AG08395 (cell line): ENCODE measurements around the gene PTCSC3.

ENCODE experiments used
- DNase-seq: peaks from one replicate; pipeline ENCODE4 v3.0.0; 2012; ENCODE audit warnings: mixed read lengths, low spot score

Gene PTCSC3

GRCh38 chr14:36176524-36176923 lies at the start of gene PTCSC3:
TSS of gene PTCSC3 (minus strand) at chr14:36176722.
- DNase-seq, result no peak

GRCh38 chr14:36226164-36226563 lies 49.6 kb upstream of the PTCSC3 start:
- DNase-seq, result no peak

- DNase-seq, result no peak
Observed at GRCh38 chr14:36224176-36224575, 47.7 kb upstream of the PTCSC3 start.

DNA sequence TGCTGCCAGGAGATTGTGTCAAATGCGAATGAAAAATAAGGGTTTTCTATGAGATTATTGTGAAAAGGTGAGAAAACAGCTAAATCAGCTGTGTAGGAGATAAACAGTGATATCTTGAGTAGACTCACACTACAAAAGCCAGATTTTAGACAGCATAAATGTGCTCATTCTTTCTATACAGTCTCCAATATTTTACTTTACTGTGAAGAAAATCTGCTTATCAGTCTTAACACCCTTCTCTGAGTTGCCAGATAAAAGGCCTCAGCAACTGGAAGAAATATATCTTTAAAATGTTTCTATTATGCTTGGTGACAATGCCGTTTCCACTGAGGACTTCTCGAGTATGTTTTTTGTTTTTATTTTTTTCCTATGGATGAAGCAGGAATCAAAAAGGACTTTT lies 47.0 kb upstream of the PTCSC3 start:
- DNase-seq, result no peak

GRCh38 chr14:36222952-36223468 lies 46.5 kb upstream of the PTCSC3 start:
- no peak for DNase-seq

DNA sequence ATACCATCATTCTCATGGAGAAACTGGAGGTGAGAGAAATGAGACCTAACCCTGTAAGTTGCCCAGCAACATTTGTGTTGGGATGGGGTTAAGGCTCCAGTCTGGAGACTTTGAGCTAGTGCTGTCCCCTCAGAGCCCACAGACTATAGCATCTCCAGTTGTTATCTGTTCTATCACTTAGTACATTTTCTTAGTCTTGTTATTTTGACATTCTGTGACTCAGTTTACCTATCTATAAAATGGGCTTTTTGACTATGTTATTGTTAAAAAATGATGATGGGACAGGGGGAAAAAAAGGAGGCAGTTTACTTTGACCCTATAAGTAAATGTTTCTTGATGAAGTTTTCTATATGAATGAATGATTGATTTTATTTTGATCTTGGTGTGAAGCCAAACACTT lies 45.8 kb upstream of the PTCSC3 start:
- no peak for DNase-seq

DNA sequence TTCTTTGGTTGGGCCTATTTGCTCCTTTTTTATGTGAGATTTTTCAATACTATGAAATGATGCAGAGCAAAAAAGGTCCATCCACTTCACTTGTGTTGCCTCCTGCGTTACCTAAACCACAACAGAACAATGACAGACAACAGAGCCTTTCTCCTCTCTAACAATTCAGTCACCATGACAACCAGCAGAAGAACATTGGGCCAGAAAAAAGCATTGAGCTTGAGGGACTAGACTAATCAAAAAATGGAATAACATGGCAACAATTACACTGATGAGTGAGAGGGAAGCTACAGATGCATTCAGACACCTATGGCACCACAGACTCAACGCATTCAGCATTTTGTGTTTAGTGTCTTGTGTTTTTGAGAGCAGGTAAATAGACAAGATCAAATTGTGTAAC lies 44.6 kb upstream of the PTCSC3 start:
- DNase-seq, result no peak

- no peak for DNase-seq
Observed at GRCh38 chr14:36217732-36218131, 41.2 kb upstream of the PTCSC3 start.

DNA sequence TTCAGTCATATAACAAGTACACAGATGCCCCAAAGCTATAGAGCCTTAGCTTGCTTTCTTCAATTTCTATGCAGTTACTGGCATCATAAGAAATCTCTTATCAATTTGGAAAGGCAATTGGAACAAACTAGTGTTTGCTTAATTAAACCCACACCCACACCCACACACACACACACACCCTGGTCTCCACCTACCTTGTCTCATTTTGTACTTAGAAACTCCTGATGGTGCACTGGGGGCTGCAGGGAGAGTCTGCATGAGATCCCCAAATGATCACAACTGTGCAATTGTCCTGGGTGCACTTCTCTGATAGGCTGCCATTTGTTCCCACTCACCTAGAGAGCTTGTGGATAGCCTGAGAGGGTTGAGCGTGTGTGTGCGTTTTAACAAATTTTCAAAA lies 40.5 kb upstream of the PTCSC3 start:
- no peak for DNase-seq

- DNase-seq, result no peak
Observed at GRCh38 chr14:36215217-36215598, 38.7 kb upstream of the PTCSC3 start.

- DNase-seq, result no peak
Observed at GRCh38 chr14:36214476-36215216, 38.1 kb upstream of the PTCSC3 start.

GRCh38 chr14:36212987-36213386 lies 36.5 kb upstream of the PTCSC3 start:
- DNase-seq, result no peak

DNA sequence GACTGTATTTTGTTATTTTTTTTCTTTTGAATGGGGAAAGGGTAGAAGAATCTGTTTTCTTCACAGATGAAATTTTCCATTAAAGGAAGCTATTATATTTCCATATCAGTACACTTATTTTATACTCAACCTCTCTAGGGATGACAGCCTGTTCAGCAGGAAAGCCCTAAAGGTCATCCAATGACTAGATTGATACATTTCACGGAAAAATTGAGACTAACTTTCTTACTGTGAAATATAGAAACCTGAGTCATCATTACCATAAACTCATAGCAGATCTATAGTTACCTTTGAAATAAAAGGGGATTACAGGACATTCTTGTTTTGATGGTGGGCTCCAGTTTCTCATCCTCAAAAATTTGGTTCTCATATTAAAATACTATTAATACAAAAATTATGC lies 36.1 kb upstream of the PTCSC3 start:
- DNase-seq, result no peak

- DNase-seq, result no peak
Observed at GRCh38 chr14:36208690-36209278, 32.3 kb upstream of the PTCSC3 start.

DNA sequence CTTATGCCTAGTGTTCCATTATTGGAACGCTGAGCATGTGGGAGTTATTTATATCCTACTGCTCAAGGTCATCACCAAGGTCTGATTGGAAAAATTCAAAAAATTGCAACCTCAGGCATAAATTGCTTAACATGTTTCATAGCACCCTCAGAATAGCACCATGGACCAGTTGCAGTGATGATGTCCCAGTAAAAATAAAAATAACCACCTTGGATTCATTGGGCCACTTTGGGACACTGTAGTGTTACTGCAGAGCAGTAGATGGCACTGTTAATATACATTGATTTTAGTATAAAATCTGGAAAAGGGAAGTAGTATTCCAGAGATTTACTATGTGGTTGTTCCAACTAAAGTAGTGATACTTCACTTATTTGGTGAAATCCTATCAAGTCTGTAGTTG lies 31.0 kb upstream of the PTCSC3 start:
- no peak for DNase-seq

- DNase-seq, result no peak
Observed at GRCh38 chr14:36204461-36205073, 28.0 kb upstream of the PTCSC3 start.

- DNase-seq, result no peak
Observed at GRCh38 chr14:36198378-36198777, 21.9 kb upstream of the PTCSC3 start.

- no peak for DNase-seq
Observed at GRCh38 chr14:36194663-36195062, 18.1 kb upstream of the PTCSC3 start.

DNA sequence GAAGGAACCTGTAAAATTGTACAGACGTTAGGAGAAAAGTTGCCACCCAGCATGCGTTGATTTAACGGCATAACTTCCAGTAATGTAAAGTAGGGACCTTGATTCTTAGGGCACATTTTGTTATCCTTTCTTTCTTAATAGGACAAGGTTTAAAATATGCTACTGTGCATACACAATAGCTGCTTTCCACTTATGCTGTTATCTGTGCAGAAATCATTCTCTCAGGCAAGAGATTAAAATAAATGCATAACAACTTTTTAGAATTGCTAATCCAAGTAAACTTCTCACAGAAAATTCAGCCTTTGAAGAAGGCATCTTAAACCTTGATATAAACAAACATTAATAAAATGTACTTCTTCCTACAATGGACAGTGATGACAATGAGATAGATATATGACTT lies 16.0 kb upstream of the PTCSC3 start:
- no peak for DNase-seq

DNA sequence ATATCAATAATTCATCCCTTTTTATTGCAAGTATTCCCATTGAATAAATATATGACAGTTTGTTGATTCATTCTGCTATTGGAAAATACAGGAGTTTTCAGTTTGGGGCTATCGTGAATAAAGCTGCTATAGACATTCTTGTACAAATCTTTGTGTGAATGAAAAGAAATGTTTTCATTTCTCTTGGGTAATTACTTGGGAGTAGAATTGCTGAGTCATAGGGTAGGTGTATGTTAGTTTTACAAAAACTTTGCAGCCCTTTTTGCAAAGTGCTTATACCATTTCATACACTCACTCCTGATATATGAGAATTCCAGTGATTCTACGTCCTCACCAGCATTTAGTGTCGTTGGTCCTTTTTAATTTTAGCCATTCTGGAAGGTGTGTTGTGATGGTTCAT lies 6.9 kb upstream of the PTCSC3 start:
- no peak for DNase-seq

DNA sequence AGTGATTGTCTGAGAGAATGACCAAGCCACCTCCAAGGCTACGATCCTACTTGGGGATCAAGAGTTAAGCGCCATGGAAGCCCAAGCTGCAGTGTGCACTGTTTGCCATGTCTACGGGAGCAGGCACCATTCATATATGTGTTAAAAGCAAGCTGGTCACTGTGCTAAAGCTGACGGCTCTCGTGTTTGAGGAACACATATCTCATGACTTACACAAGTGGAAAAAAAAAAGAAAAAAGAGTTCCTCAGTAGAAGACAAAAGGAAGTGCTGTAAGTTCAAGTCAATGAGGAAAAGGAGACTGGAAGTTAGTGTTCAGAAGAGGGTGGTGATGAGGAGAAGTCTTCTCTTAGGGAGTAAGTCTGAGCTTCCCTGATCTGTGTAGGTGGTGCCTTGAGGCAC lies 4.9 kb upstream of the PTCSC3 start:
- no peak for DNase-seq

- DNase-seq, result no peak
Observed at GRCh38 chr14:36177489-36177888, 967 bp upstream of the PTCSC3 start.

DNA sequence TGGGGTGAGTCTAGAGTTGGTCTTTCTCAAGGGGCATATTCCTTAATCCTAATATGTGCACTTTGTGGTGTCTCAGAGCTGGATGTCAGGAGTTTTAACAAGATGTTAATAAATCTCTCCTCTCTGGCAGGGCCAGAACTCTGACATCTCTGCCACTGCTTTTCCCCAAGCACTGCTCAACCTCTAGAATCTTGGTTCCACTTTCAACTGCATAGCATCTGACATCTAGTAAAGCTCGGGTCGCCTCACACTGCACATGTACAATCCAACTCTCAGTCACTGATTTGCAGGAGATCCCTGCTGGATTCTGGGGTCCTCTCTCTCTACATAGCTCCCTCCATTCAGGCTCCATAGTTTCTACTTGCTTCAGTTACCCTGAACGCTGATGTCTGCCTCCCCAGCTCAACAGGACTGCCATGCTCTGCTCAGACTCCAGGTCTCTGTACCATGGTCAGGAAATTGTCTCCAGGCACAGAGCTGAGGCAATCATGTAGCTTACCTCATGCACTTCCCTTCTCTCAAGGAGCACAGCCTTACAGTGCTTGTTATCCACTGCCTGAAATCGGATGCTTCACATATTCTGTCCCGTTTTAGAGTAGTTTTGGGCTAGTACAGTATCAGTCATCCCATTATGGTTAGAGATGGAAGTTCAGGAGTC lies 1.6 kb downstream of the PTCSC3 start:
- DNase-seq, result no peak
